CD4-positive, alpha-beta T cell treated with Interleukin-6 for 4 hours (primary cell): Measurements from ENCODE around the gene DDX39A.
"Not testable (repeated sequence)": the region's sequence is repeated elsewhere in the genome, so short reads cannot be mapped to it uniquely, and the experiment has no call there.

Experiments
- DNase-seq: peaks from one replicate; pipeline ENCODE4 v3.0.0-alpha.2; 2020; ENCODE audit warnings: mixed read lengths

Gene DDX39A

DNA sequence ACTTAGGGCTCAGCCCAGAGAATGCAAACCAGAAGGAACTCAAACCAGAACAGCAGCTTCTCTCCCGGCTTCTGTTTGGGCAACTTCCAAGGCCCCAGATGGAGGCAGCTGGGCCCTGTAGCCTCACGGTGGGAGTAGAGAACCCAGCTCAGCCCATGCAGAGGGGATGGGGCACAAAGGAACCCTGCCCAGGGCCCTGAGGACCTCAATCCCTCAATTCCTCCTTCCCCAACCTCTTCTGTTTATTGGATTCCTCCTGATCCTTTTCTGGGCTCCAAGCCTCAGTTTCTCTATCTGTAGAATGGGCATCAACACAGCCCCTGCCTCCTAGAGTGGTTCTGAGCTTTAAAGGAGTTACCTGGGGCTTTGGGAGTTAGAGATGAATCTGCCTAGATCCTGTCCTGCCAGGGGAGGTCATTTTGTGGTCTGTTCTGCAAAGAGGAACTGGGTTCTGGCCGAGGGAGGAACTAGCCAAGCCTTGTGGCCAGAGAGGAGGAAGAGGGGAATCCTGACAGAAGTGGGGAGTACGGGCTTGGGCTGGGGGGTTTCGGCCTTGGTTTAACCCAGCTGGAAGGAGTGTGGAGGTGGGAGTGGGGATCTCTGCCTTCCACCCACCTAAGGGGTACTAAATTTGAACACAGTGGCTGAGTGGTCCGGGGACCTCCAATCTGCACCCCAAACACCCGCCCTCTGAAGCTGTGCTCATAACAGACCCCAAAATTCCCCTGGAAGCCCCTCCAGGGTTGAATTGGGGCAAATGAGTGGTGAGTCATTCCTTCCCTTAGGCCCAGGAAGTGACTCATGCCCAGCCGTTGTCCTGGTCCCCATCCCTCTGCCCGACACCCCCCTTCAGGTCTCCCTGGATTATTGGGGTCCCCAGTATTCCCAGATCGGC is 35.2 kb downstream of the DDX39A start:
- DNase-seq: peak; percentile 56

DNA sequence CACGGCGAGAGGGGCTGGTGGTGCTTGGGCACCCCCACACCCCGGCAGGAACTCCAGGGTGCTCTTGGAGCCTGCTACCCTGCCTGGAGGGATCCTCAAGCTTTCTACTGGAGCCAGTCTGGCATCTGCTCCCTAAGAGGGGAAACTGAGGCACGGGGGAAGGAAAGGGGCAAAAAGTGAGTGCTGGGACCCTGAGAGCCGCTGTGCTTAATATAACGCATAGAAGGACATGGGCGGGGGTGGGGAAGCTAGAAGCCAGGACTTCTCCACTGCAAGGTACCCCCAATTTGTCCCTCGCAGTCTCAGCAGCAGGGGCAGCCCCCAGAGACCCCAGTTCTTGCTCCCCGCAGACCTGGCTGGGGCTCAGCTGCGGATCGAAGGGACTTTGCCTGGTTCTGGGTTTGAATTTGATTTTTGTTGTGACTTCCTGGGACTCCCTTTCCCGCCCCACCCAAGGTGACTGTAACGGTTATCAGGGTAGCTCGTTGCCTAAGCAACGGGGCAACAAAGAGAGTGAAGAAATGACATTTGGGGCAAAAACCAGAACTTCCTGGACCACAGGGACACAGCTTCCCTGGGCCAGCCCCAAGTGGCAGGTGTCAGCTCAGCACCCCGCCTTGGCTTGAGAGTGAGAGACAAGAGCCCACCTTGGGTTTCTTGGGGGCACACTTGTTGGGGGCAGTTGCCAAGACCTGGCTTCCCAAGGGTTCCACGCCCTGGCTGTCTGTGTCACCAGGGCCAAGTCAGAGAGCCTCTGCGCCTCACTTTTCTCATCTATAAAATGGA is 37.3 kb downstream of the DDX39A start:
- DNase-seq: peak; percentile 79

DNA sequence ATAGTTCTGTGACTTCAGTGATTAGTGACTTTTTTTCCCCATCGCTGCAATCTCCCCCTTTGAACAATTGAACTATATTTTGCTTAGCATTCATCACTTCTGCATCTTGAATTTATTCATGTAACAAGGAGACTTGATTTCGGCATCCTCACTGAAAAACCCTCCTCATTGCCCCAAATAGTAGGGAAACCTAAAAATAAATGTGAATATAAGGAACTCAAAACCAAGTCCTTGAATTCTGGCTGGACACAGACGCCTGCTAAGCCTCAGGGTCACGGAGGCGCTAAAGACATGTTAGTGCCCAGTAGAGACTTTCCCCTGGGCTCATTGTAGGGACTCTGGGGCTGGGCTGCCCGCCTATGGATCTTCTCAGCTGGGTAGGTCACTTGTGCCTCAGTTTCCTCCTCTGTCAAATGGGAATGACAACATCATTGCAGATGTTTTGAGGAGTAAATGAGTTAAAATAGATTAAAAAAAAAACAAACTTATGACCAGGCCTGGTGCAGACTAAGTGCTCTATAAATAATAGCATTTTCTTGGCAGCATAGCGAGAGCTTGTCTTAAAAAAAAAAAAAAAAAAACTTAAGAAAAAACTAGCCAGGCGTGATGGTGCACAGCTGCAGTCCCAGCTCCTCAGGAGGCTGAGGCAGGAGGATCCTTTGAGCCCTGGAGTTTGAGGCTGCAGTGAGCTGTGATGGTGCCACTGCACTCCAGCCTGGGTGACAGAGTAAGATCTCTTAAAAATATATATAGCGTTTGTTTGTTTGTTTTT is 39.7 kb downstream of the DDX39A start:
- DNase-seq: no peak

DNA sequence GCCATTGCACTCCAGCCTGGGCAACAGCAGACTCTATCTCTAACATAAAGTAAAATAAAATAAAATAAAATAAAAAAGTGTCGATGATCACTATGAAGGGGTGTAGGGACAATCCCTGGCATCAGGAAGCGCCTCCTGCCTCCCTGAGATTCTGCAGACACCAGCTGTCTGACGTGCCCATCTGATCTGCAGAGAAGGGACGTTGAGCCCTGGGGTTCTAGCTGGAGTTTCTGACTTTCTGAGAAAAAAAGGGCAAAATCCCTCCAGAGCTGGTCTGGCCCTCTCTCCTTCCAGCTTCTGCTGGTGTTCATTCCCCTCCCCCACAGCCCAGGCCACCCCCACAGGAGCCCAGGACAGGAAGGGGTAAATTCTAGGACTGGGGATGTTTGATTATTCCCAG is 40.3 kb downstream of the DDX39A start:
- no peak for DNase-seq

GRCh38 chr19:14377883-14378328 is 41.2 kb downstream of the DDX39A start:
- DNase-seq: no peak

DNA sequence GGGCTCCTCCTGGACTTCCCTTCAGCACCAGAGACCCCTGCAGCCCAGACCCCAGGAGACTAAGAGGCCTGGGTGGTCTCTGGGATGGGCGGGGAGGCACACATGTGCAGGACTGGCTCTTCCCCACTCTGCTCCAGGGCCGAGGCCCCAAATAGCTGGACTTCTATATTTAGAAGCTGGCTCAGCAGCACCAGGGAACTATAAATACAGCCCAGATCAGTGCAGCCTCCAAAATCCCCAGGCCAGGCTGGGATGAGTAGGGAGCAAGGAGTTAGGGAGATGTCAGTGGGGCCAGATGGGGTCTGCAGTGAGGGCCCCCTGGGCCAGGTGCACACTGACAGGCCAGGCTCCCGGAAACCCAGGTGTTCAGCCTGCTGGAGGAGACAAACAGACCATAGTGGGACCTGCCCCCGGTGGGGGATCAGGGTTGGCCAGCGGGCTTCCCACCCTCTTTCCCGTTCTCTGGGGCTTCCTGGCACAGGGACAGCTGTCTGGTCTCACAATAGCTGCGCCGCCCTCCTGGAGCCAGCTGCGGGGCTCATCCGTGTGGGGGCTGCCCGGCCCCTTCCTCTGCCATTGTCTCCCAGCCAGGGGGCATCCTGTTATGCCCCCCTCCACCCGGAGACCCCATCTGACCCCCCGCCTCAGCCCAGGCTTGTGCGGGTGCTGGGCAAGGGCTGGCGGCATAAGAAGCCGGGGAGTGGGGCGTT is 43.4 kb downstream of the DDX39A start:
- no peak for DNase-seq

- peak; percentile 75 for DNase-seq
Observed at GRCh38 chr19:14375055-14375581, 44.0 kb downstream of the DDX39A start.

DNA sequence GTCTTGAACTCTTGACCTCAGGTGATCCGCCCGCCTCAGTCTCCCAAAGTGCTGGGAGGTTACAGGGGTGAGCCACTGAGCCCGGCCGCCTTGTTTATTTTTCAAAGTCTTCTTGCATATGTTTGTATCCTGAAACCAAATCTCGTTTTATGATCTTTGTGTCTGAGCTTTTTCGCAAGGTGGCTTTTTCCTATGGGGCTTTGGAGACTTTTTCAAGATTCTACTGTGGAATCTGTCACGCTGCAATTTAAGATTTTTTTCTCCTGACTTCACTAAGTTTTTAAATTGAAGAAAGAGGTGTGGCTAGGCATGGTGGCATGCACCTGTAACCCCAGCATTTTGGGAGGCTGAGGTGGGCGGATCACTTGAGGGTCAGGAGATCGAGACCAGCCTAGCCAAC is 44.8 kb downstream of the DDX39A start:
- not testable (repeated sequence) for DNase-seq

DNA sequence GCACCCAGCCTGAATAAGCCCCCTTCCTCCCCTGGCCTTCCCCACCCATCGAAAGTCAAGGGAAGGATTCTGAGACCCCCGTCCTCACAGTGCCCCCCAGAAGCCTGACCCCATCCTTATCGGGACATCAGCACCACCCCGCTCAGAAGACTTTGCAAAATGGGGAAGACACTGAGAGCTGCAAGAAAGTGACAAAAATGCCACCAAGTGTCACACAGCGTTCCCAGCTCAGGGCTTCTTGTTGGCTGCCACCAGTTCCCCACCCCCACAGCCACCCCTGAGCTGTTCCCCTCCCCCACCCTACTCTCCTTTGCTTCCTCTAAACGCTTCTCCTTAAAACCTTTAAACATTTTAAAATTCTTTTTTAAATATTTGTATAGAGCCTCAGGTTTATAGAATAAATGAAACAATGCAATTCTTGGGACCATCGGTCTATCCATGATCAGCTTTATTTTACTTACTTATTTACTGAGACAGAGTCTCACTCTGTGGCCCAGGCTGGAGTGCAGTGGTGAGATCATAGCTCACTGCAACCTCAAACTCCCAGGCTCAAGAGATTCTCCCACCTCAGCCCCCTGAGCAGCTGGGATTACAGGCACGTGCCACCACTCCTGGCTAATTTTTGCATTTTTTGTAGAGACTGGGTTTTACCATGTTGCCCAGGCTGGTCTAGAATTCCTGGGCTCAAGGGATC is 46.6 kb downstream of the DDX39A start:
- not testable (repeated sequence) for DNase-seq

GRCh38 chr19:14371301-14371821 is 47.8 kb downstream of the DDX39A start:
- DNase-seq: no peak

GRCh38 chr19:14370940-14371280 is 48.2 kb downstream of the DDX39A start:
- DNase-seq: no peak

- peak; percentile 71 for DNase-seq
Observed at GRCh38 chr19:14370169-14370939, 48.8 kb downstream of the DDX39A start.

- DNase-seq: peak; percentile 84
Observed at GRCh38 chr19:14369399-14370168, 49.6 kb downstream of the DDX39A start.

GRCh38 chr19:14368011-14368513 is 51.1 kb downstream of the DDX39A start:
- DNase-seq: peak; percentile 41

GRCh38 chr19:14367016-14367415 is 52.1 kb downstream of the DDX39A start:
- DNase-seq: no peak

DNA sequence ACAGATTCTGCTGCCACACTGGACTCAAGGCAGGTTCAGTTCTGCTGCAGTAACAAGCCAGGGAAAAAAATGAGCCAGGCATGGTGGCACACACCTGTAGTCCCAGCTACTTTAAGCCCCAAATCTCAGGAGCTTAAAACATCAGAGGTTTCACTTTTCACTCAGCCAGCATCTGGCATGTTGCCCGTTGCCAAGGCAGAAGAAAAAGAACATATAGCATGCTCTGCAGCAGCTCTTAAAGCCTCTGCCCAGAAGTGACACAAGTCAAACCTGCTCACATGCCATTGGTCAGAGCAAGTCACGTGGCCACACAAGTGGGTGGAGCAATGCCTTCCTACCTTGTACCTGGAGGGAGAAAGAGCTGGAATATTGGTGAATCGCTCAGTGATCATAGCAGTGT is 52.6 kb downstream of the DDX39A start:
- peak; percentile 94 for DNase-seq

DNA sequence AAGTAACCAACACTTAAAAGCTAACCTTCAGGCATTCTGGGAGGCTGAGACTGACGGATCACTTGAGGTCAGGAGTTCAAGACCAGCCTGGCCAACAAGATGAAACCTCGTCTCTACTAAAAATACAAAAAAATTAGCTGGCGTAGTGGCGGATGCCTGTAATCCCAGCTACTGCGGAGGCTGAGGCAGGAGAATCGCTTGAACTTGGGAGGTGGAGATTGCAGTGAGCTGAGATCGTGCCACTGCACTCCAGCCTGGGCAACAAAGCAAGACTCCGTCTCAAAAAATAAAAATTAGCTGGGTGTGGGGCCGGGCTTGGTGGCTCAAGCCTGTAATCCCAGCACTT is 55.1 kb downstream of the DDX39A start:
- DNase-seq: not testable (repeated sequence)

GRCh38 chr19:14363183-14364097 is 55.7 kb downstream of the DDX39A start:
- peak; percentile 63 for DNase-seq
